Stomach (tissue), 9 donors: ENCODE results near the gene RNFT2. TPM values are rescaled to one million over a fixed set of nuclear protein-coding genes. Genes with fewer than 3 reads are reported as not detected.
"Not testable (repeated sequence)": the region's sequence is repeated elsewhere in the genome, so short reads cannot be mapped to it uniquely, and the experiment has no call there.

Source experiments
- DNase-seq, 2 donors: peaks; one replicate each; pipeline versions ENCODE4 v3.0.0 to v3.0.0-alpha.2; 2013 to 2019
- H3K27ac ChIP-seq, 5 donors: fragments of 200-600 bp in 4 of 5; sonication (generic) in 4 of 5; one replicate each; pipeline ENCODE4 v1.5.1; 2013 to 2019; ENCODE audit warnings: mild to moderate bottlenecking in 1 of 5, moderate library complexity in 1 of 5
- H3K27me3 ChIP-seq, 3 donors: fragments of 200-600 bp; sonication (generic); one replicate each; pipeline ENCODE4 v1.5.1; 2017 to 2019; ENCODE audit warnings: mixed run types in 1 of 3
- H3K36me3 ChIP-seq, 4 donors: fragments of 200-600 bp; sonication (generic); 1 replicate in 3 of 4; 2 replicates in 1 of 4; pipeline ENCODE4 v1.5.1; 2016 to 2019
- H3K4me1 ChIP-seq, 4 donors: fragments of 200-600 bp; sonication (generic); one replicate each; pipeline ENCODE4 v1.5.1; 2016 to 2019
- H3K4me3 ChIP-seq, 4 donors: fragments of 200-600 bp; sonication (generic) in 3 of 4; one replicate each; pipeline ENCODE4 v1.5.1; 2016 to 2019; ENCODE audit warnings: mild to moderate bottlenecking in 1 of 4
- H3K9me3 ChIP-seq, 4 donors: fragments of 200-600 bp; sonication (generic); one replicate each; pipeline ENCODE4 v1.5.1; 2016 to 2019
- EP300 ChIP-seq: sonication (generic); formaldehyde crosslinking; IDR thresholded peaks from one replicate; pipeline ENCODE4 v1.6.1; 2017; ENCODE audit warnings: antibody characterized with exemption
- POLR2A ChIP-seq, 4 donors: fragments of 450-650 bp; IDR thresholded peaks; one replicate each; pipeline ENCODE4 v1.6.1; 2016; ENCODE audit warnings: antibody characterized with exemption in 4 of 4, control low read depth in 2 of 4, mild to moderate bottlenecking in 1 of 4, moderate library complexity in 1 of 4
- POLR2AphosphoS5 ChIP-seq, 3 donors: sonication (generic); formaldehyde crosslinking; IDR thresholded peaks; one replicate each; pipeline ENCODE4 v1.6.1; 2016; ENCODE audit warnings: antibody characterized with exemption in 3 of 3
- WGBS, 5 donors: extraction: QIAGEN DNeasy Blood & Tissue Kit in 3 of 5; methylation state at CpG; one replicate each; pipeline versions ENCODE4 v1.1.5 to v1.1.7; 2013 to 2018; 5-methylcytosine and 5-hydroxymethylcytosine counted together
- intact Hi-C: fragments of 100-400 bp; cut with DNase I; formaldehyde crosslinking; loops from one replicate; pipeline ENCODE4 v1.15.1; 2023; ENCODE audit warnings: low total_unique reads
- polyA plus RNA-seq, 3 donors: library from polyadenylated mRNA; stranded (reverse); fragments of 200-250 nt; gene quantifications; one replicate each; pipeline ENCODE4 v1.2.3, GENCODE V29; 2013
- total RNA-seq, 5 donors: library from RNA; depleted of rRNA; stranded (reverse); fragments of >200 nt; gene quantifications; one replicate each; pipeline versions ENCODE4 v1.1.0 to v1.2.3, GENCODE V29; 2014 to 2016
- TF ChIP-seq, protein P1 (sequence below), 7 experiments: fragments of 450-650 bp in 4 of 7; fragments of 200-600 bp in 3 of 7; sonication (generic) in 3 of 7; IDR thresholded peaks; one replicate each; pipeline ENCODE4 v1.5.1; 2016 to 2019; ENCODE audit warnings: antibody characterized with exemption in 7 of 7, control low read depth in 2 of 7, mild to moderate bottlenecking in 1 of 7
- donor health status: healthy with polysubstance abuse.
- donor health status: Bipolar disorder and iron deficiency.
- donor health status: healthy.

Gene RNFT2
- total and polyA plus RNA-seq, 8 donors: 0.43 to 12.7 (median 1.6) TPM; not detected in 2

DNA sequence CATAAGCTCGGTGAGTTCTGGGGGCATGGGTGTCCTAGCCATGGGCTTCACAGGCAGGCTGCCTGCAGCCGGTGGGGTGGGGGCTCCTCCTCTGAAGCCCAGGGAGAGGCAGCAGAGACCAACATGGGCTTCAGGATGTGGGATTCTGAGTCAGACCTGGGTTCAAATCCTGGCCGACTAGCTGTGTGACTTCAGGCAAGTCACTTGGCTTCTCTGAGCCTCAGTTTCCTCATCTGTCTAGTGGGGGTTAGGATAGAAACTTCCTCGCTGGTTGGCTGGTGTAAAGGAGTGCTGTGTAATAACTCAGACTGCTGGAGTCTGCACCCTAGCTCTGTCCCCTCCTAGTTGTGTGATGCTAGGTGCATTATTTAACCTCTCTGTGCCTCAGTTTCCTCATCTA lies 12.2 kb downstream of the RNFT2 start:
- no peak overlapping the region for H3K27ac ChIP-seq
- H3K4me3 ChIP-seq: no peak overlapping the region
- no peaks in the 10 kb centered on the region for H3K4me1 ChIP-seq
- no peaks in the 10 kb centered on the region for H3K9me3 ChIP-seq
- H3K27me3 ChIP-seq: no peaks in the 10 kb centered on the region
- no peak for TF ChIP-seq EP300
- no peak for TF ChIP-seq POLR2A (IDR thresholded peaks at IDR 0.05)
- TF ChIP-seq, protein P1, sequence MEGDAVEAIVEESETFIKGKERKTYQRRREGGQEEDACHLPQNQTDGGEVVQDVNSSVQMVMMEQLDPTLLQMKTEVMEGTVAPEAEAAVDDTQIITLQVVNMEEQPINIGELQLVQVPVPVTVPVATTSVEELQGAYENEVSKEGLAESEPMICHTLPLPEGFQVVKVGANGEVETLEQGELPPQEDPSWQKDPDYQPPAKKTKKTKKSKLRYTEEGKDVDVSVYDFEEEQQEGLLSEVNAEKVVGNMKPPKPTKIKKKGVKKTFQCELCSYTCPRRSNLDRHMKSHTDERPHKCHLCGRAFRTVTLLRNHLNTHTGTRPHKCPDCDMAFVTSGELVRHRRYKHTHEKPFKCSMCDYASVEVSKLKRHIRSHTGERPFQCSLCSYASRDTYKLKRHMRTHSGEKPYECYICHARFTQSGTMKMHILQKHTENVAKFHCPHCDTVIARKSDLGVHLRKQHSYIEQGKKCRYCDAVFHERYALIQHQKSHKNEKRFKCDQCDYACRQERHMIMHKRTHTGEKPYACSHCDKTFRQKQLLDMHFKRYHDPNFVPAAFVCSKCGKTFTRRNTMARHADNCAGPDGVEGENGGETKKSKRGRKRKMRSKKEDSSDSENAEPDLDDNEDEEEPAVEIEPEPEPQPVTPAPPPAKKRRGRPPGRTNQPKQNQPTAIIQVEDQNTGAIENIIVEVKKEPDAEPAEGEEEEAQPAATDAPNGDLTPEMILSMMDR (IDR thresholded peaks at IDR 0.05): no peak
- TF ChIP-seq POLR2AphosphoS5 (IDR thresholded peaks at IDR 0.05): no peak
- WGBS, 5 donors: 91 to 100% (median 96%) methylated on average over 1 to 4 of the region's 4 CpGs
- DNase-seq: no peak
- intact Hi-C loops: no loop called here
- H3K36me3 ChIP-seq: no peaks in the 10 kb centered on the region

DNA sequence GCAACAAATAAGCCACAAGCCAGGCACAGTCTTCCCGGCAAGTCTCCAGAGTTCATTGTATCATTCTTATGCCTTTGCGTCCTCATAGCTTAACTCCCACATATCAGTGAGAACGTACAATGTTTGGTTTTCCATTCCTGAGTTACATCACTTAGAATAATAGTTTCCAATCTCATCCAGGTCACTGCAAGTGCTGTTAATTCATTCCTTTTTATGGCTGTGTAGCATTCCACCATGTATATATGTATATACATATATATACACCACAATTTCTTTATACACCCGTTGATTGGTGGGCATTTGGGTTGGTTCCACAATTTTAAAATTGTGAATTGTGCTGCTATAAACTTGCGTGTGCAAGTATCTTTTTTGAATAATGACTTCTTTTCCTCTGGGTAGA lies 16.0 kb downstream of the RNFT2 start:
- H3K4me1 ChIP-seq, DNase-seq, H3K27me3 ChIP-seq, H3K27ac ChIP-seq, H3K4me3 ChIP-seq, H3K9me3 ChIP-seq, intact Hi-C loops, H3K36me3 ChIP-seq: not testable (repeated sequence)
- WGBS, 5 donors: 92 to 96% (median 95%) methylated on average over 5 of the region's 5 CpGs

DNA sequence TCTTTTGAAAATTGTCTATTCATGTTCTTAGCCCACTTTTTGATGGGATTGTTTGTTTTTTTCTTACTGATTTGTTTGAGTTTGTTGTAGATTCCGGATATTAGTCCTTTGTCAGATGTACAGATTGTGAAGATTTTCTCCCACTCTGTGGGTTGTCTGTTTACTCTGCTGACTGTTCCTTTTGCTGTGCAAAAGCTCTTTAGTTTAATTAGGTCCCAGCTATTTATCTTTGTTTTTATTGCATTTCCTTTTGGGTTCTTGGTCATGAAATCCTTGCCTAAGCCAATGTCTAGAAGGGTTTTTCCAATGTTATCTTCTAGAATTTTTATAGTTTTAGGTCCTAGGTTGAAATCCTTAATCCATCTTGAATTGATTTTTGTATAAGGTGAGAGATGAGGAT lies 16.7 kb downstream of the RNFT2 start:
- H3K27me3 ChIP-seq, DNase-seq, intact Hi-C loops, H3K27ac ChIP-seq, H3K4me1 ChIP-seq, H3K9me3 ChIP-seq, H3K36me3 ChIP-seq, H3K4me3 ChIP-seq: not testable (repeated sequence)
- WGBS, 5 donors: 74 to 94% (median 82%) methylated on average over 1 of the region's 1 CpG

DNA sequence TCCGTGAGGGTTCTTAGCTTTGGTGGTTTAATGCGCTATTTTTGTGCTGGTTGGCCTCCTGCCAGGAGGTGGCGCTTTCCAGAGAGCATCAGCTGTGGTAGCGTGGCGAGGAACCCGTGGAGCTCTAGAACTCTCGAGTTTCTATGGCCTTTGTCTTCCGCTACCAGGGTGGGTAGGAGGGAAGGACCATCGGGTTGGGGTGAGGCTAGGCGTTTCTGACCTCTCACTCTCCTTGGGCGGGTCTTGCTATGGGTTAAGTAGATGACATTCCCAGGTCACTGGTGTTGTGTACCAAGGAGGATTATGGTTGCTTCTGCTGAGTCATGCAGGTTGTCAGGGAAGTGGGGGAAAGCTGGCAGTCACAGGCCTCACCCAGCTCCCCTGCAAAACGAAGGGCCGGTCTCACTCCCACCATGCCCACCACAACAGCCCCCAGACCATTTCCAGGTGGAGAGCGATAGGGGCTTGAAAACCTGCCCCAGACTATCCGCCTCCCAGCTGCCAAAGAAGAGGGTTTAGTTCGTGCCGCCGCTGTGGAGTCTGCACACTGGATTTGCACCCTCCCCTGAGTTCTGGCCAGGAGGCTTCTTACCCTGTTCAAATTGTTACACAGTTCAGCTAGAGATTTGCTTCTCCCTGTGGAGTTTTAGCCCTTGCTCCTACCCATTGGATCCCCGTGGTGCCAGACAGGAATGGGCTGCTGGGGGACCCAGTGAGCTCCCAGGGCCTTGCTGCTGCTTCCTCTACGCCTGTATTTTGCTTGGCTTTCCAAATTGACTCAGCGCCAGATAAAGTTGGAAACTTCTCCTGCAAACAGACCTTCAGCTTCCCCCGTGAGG lies 21.9 kb downstream of the RNFT2 start:
- Histone ChIP-seq H3K27me3 (no peaks in the 10 kb centered on the region), H3K9me3 (no peaks in the 10 kb centered on the region), H3K4me1 (no peaks in the 10 kb centered on the region), H3K27ac (no peak overlapping the region), H3K36me3 (no peaks in the 10 kb centered on the region), H3K4me3 (no peak overlapping the region)
- WGBS, 5 donors: 68 to 81% (median 75%) methylated on average over 13 to 22 of the region's 22 CpGs
- DNase-seq: peak in 1 of 2 donors; percentile 30
- no peak for TF ChIP-seq EP300
- TF ChIP-seq, protein P1 (IDR thresholded peaks at IDR 0.05): no peak
- intact Hi-C loops: no loop called here

DNA sequence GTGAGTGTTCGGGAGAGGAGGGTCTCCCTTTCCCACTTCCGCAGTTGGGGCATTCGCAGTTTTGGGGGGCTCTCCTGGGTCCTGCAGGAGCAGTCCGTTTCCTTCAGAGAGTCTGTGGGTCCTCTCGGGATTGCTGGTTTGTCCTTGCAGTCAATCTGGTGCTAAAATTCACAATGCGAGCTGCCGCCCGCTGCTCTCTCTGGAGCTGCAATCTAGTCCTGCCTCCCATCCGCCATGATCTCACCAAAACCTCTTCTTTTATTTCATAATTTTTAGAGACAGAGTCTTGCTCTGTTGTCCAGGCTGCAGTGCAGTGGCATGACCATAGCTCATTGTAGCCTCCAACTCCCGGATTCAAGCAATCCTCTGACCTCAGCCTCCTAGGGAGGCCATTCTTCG lies 22.5 kb downstream of the RNFT2 start:
- Histone ChIP-seq H3K36me3 (no peaks in the 10 kb centered on the region), H3K4me3 (no peak overlapping the region), H3K27ac (no peak overlapping the region), H3K4me1 (no peaks in the 10 kb centered on the region), H3K9me3 (no peaks in the 10 kb centered on the region), H3K27me3 (no peaks in the 10 kb centered on the region)
- intact Hi-C loops: no loop called here
- WGBS, 5 donors: 87 to 94% (median 91%) methylated on average over 11 of the region's 11 CpGs
- no peak for DNase-seq
- TF ChIP-seq POLR2A (IDR thresholded peaks at IDR 0.05) (no peak), POLR2AphosphoS5 (IDR thresholded peaks at IDR 0.05) (no peak), EP300 (no peak)
- TF ChIP-seq, protein P1 (IDR thresholded peaks at IDR 0.05): no peak
